ENCODE data around the gene GPX2.

Gene GPX2

DNA sequence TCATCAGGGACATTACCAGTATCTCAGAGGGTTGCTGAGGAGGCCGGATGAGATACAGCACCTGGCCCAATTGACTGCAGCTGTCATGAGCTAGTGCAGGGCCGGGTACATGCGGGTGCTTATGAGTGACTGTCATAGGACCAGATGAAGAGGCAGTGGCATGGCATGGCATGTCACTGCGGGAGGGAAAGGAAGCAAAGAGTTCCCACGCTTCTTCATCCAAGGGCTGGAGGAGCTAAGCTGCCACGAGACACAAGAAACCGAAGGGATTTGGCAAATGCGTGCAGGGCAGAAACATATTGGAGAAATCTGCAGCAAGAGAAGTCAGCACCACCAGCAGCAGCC lies 10.7 kb upstream of the GPX2 start:
- FAIRE-seq (no peak), DNase-seq (ENCODE audit: insufficient read length, low spot score) (no peak)
- TF ChIP-seq POLR2AphosphoS5 (IDR thresholded peaks at IDR 0.05; ENCODE audit: low read depth, low read length): no peak
- no peak for TF ChIP-seq SPI1 (IDR thresholded peaks at IDR 0.05; ENCODE audit: low read depth, low read length)

DNA sequence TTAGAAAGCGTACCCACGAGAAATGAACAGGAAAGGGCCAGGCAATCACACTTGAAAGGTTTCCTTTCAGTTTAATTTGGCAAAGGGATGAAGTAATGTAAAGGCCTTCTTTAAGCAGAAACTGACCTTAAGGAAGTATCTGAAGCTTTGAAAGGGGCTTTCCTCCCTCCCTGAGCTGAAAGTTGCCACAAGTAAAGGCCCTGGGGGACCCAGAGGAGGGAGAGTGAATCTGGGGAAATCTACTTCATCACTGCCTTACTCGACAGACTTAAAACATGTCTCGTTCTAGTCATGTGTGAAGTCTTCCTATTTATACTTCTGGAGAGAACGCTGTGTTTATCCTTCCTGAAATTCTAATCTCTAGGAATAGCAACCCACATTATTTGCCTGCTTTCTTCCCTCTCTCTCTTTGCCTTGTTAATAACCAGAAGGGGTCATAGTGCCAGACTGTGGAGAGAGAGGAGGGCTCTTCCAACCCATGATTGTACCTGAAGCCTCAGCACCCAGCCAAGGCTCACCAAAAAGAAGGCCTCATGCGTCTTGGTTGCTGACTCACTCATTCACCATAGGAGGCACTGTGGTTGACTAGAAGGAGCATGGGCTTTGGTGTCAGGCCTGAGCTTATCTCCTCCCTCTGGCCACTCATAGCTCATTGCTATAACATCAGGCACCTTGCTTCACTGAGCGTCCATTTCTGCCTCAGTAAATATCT lies 10.2 kb upstream of the GPX2 start:
- TF ChIP-seq PAX5 (IDR thresholded peaks at IDR 0.05; ENCODE audit: insufficient read depth, low read length, severe bottlenecking): no peak
- no peak for TF ChIP-seq POLR2A (IDR thresholded peaks at IDR 0.05; ENCODE audit: low read depth, low read length)
- TF ChIP-seq POU2F2 (IDR thresholded peaks at IDR 0.05; ENCODE audit: low read depth, low read length): no peak
- no peak for TF ChIP-seq SPI1 (IDR thresholded peaks at IDR 0.05; ENCODE audit: low read depth, low read length)
- TF ChIP-seq POLR2AphosphoS5 (IDR thresholded peaks at IDR 0.05; ENCODE audit: low read depth, low read length): no peak
- TF ChIP-seq TAF1 (IDR thresholded peaks at IDR 0.05; ENCODE audit: low read depth, low read length): no peak
- FAIRE-seq (peak; percentile 87), DNase-seq (ENCODE audit: insufficient read length, low spot score) (peak; percentile 54)

DNA sequence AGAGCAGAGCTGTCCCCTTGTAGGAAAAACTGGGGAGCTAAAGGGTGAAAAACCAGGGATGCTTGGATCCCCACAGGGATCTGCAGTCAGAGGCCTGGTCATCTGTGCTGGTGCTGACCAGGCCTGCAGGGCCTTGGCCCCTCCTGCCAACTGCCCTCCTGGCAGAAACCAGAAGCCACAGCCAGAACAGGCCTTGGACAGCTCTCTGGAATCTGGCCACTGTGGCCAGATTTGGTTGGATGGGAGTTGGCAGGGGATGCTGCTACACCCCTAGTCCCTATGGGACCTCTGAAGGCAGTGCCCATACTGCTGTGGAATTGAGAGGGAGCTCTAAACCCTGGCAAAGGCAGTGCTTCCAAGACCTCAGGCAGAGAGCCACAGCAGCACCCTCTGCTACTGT lies 9.2 kb upstream of the GPX2 start:
- no peak for DNase-seq (ENCODE audit: insufficient read length, low spot score)
- FAIRE-seq: no peak
- no peak for TF ChIP-seq POLR2A (IDR thresholded peaks at IDR 0.05; ENCODE audit: low read depth, low read length)
- TF ChIP-seq SPI1 (IDR thresholded peaks at IDR 0.05; ENCODE audit: low read depth, low read length): no peak
- TF ChIP-seq TAF1 (IDR thresholded peaks at IDR 0.05; ENCODE audit: low read depth, low read length): no peak
- TF ChIP-seq PAX5 (IDR thresholded peaks at IDR 0.05; ENCODE audit: insufficient read depth, low read length, severe bottlenecking): no peak
- TF ChIP-seq POLR2AphosphoS5 (IDR thresholded peaks at IDR 0.05; ENCODE audit: low read depth, low read length): no peak
- TF ChIP-seq POU2F2 (IDR thresholded peaks at IDR 0.05; ENCODE audit: low read depth, low read length): no peak

DNA sequence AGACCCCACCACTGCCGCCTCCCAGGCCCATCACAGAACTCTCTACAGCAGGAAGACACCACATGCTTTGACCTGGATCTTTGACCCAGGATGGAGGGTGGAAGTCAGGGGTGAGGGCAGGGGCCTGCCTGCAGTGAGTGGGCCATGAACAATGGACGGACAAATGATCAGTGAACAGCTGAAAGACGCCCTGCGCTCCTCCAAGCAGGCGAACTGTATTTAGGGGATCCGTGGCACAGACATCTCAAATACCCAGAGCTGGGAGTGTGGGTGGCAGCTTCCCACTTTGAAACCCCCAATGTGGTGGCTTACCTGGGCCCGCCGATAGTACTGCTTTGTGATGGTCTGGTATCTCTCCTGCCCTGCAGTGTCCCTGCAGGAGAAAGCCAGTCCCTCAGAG lies 8.7 kb upstream of the GPX2 start:
- no peak for FAIRE-seq
- TF ChIP-seq POLR2A (IDR thresholded peaks at IDR 0.05; ENCODE audit: low read depth, low read length) (no peak), SPI1 (IDR thresholded peaks at IDR 0.05; ENCODE audit: low read depth, low read length) (no peak), PAX5 (IDR thresholded peaks at IDR 0.05; ENCODE audit: insufficient read depth, low read length, severe bottlenecking) (no peak), TAF1 (IDR thresholded peaks at IDR 0.05; ENCODE audit: low read depth, low read length) (no peak), POLR2AphosphoS5 (IDR thresholded peaks at IDR 0.05; ENCODE audit: low read depth, low read length) (no peak), POU2F2 (IDR thresholded peaks at IDR 0.05; ENCODE audit: low read depth, low read length) (no peak)
- DNase-seq (ENCODE audit: insufficient read length, low spot score): no peak

DNA sequence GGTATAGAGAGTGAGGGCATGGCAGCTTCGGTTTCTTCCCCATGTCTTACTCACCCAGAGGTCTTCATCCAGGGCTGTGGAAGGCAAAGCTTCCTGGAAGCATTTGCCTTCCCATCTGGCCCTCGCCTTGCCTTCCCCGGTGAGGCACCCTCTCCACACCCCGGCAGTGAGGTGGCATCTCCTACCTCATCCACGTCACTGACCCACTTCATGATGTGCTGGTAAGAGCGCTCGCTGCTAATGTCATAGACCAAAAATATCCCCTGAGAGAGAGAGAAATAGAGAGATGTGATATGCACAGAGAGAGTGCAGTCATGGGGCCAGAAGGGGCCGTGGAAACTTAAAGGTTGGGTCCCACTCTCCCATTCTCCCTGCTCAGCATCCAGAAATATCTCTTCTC lies 8.3 kb upstream of the GPX2 start:
- FAIRE-seq: no peak
- no peak for TF ChIP-seq POLR2AphosphoS5 (IDR thresholded peaks at IDR 0.05; ENCODE audit: low read depth, low read length)
- no peak for TF ChIP-seq PAX5 (IDR thresholded peaks at IDR 0.05; ENCODE audit: insufficient read depth, low read length, severe bottlenecking)
- no peak for TF ChIP-seq TAF1 (IDR thresholded peaks at IDR 0.05; ENCODE audit: low read depth, low read length)
- TF ChIP-seq SPI1 (IDR thresholded peaks at IDR 0.05; ENCODE audit: low read depth, low read length): no peak
- no peak for TF ChIP-seq POLR2A (IDR thresholded peaks at IDR 0.05; ENCODE audit: low read depth, low read length)
- TF ChIP-seq POU2F2 (IDR thresholded peaks at IDR 0.05; ENCODE audit: low read depth, low read length): no peak
- no peak for DNase-seq (ENCODE audit: insufficient read length, low spot score)

DNA sequence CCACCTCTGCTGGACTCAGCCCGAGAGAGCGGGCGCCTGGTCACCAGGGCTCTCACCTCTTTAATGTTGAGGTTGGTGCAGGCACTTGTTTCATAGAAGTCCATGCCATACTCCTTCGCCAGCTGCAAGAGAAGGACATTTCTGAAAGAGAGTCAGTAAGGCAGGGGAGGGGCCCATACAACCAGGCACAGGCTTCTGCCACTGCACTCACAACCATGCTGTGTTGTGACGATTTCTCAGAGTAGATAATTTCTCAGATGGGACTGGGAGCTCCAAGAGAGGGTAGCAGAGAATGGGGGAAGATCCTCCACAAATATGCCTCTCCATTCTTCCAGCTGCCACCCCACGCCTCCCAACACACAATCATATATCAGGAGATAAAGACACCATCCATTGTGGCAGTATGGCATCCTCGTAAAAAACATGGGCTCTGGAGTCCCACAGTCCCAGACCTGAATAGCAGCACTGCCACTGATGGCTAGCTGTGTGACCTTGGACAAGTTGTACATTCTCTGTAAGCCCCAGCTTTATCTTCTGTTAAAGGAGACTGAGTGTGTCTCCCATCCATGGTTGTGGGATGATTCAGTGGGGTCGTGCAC lies 6.2 kb upstream of the GPX2 start:
- DNase-seq (ENCODE audit: insufficient read length, low spot score) (no peak), FAIRE-seq (no peak)
- TF ChIP-seq TAF1 (IDR thresholded peaks at IDR 0.05; ENCODE audit: low read depth, low read length): no peak
- TF ChIP-seq SPI1 (IDR thresholded peaks at IDR 0.05; ENCODE audit: low read depth, low read length): no peak
- TF ChIP-seq POLR2A (IDR thresholded peaks at IDR 0.05; ENCODE audit: low read depth, low read length): no peak
- TF ChIP-seq PAX5 (IDR thresholded peaks at IDR 0.05; ENCODE audit: insufficient read depth, low read length, severe bottlenecking): no peak
- no peak for TF ChIP-seq POU2F2 (IDR thresholded peaks at IDR 0.05; ENCODE audit: low read depth, low read length)
- TF ChIP-seq POLR2AphosphoS5 (IDR thresholded peaks at IDR 0.05; ENCODE audit: low read depth, low read length): no peak

DNA sequence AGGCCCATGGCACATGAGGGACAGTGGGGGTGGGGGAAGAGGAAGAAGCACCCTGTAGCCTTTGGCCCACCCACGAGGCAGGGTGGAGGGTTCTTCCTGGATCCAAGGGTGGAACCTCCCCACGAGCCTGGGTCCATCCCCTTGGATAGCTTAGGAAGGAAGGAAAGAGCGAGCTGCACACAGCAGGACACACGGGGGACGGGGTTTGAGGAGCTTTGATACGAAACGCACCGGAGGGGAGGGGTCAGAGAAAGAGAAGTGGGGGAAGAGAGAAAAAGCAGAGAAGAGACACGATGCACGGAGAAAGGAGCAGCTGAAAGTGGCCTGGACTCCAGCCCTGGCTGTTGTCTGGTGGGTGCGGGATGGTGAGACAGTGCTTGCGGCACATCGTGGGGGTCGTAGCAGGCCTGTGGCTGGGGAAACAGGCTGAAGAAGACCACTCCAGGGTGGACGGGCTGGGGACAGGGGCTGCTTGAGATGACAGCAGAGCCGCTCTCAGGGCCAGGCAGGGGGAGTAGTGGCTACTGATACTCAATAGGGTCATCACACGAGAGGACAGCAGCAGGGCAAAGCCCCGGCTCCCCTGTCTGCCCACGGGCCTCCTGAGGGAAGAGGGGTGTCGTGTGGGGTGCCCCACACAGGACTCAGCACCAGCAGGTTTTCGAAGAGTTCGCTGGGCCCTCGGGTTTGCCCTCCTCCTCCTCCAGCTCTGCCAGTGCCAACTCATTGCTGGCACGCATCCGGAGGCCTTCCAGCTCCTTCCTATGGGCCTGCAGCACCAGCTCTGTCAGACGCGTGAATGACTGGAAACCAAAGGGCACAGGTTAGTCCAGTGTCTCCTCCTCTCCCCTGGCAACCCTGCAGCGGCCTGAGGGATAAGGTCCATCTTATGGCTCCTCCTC lies 5.4 kb upstream of the GPX2 start:
- no peak for TF ChIP-seq POU2F2 (IDR thresholded peaks at IDR 0.05; ENCODE audit: low read depth, low read length)
- no peak for TF ChIP-seq TAF1 (IDR thresholded peaks at IDR 0.05; ENCODE audit: low read depth, low read length)
- TF ChIP-seq SPI1 (IDR thresholded peaks at IDR 0.05; ENCODE audit: low read depth, low read length): no peak
- TF ChIP-seq POLR2A (IDR thresholded peaks at IDR 0.05; ENCODE audit: low read depth, low read length): no peak
- TF ChIP-seq POLR2AphosphoS5 (IDR thresholded peaks at IDR 0.05; ENCODE audit: low read depth, low read length): no peak
- TF ChIP-seq PAX5 (IDR thresholded peaks at IDR 0.05; ENCODE audit: insufficient read depth, low read length, severe bottlenecking): no peak
- FAIRE-seq: no peak
- DNase-seq (ENCODE audit: insufficient read length, low spot score): no peak

DNA sequence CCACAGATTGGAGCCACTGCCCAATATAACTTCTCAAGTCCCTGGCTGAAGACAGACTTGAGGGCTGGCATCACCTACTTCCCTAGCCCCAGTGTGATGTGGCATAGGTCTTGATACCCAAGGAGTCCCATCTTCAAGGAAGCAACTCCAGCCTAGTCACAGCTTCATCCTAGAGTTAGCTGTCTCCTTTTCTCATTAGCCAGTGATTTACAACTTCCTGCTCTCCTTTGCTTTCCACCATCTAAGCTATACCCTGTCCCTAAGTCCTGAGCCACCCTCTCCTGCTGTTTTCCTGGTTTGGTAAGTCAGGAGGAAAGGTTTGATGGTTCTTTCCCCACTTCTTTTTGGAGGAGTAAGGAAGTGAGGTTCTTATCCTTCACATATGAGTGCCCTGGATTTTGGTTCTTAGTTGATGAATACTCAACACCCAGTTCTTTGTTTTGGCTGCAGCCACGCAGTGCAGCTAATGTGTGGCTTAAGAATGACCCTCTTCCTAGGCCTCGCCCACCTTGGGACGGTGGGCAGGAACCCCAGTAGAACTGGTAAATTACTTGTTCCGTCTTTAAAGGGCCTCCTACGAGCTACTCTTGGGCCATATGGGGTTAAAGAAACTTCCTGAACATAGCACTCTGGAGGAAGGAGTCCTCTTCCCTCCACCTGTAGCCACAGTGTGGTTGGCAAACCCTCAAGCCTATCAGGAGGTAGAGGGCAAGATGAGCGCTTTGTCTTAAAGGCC lies 3.9 kb upstream of the GPX2 start:
- no peak for FAIRE-seq
- TF ChIP-seq SPI1 (IDR thresholded peaks at IDR 0.05; ENCODE audit: low read depth, low read length): no peak
- no peak for TF ChIP-seq PAX5 (IDR thresholded peaks at IDR 0.05; ENCODE audit: insufficient read depth, low read length, severe bottlenecking)
- no peak for TF ChIP-seq POLR2AphosphoS5 (IDR thresholded peaks at IDR 0.05; ENCODE audit: low read depth, low read length)
- no peak for TF ChIP-seq TAF1 (IDR thresholded peaks at IDR 0.05; ENCODE audit: low read depth, low read length)
- no peak for TF ChIP-seq POU2F2 (IDR thresholded peaks at IDR 0.05; ENCODE audit: low read depth, low read length)
- no peak for TF ChIP-seq POLR2A (IDR thresholded peaks at IDR 0.05; ENCODE audit: low read depth, low read length)
- no peak for DNase-seq (ENCODE audit: insufficient read length, low spot score)

Measured in GM12891 (cell line).